A673 (cell line): ENCODE measurements around the gene NANOS1. TPM values are rescaled to one million over a fixed set of nuclear protein-coding genes. Genes with fewer than 3 reads are reported as not detected.

Experiments used
- BruUV-seq: library from RNA; stranded (reverse); fragments of 400-500 nt; replicated peaks from 2 replicates; lab custom pipeline; 2021; lab: Mats Ljungman, UMichigan
- CTCF ChIA-PET: fragments of 300-600 bp; sonication (Branson Sonifier 250); formaldehyde crosslinking; loops from one replicate; lab custom pipeline; 2022; ENCODE audit warnings: antibody characterized with exemption; lab: Charles Lee
- POLR2A ChIA-PET: fragments of 300-600 bp; sonication (Branson Sonifier 250); formaldehyde crosslinking; loops from one replicate; lab custom pipeline; 2022; ENCODE audit warnings: antibody characterized with exemption; ENCODE audit not compliant: low non-redundant PET; lab: Charles Lee
- DNase-seq: peaks from one replicate; pipeline ENCODE4 v3.0.0-alpha.2; 2015; ENCODE audit warnings: low spot score
- H3K27ac ChIP-seq: fragments of 200-600 bp; sonication (generic); 2 replicates; pipeline ENCODE4 v1.5.1; 2016; ENCODE audit warnings: mixed run types, low read depth, mild to moderate bottlenecking, mixed read lengths, antibody characterized with exemption, low read length; ENCODE audit not compliant: poor library complexity, severe bottlenecking
- H3K27me3 ChIP-seq: fragments of 200-600 bp; sonication (generic); replicated peaks from 2 replicates; pipeline ENCODE4 v1.6.1; 2017; ENCODE audit warnings: mixed run types, low read depth, mild to moderate bottlenecking, mixed read lengths, antibody characterized with exemption, low read length; ENCODE audit not compliant: insufficient read depth, poor library complexity
- H3K36me3 ChIP-seq: fragments of 200-600 bp; sonication (generic); 2 replicates; pipeline ENCODE4 v1.6.1; 2016; ENCODE audit warnings: mixed run types, mild to moderate bottlenecking, mixed read lengths, antibody characterized with exemption, low read length; ENCODE audit not compliant: insufficient read depth, poor library complexity, severe bottlenecking
- H3K4me1 ChIP-seq: fragments of 200-600 bp; sonication (generic); 2 replicates; pipeline ENCODE4 v1.6.1; 2017; ENCODE audit warnings: mixed run types, mild to moderate bottlenecking, mixed read lengths, antibody characterized with exemption, low read length; ENCODE audit not compliant: insufficient read depth, poor library complexity, severe bottlenecking
- H3K4me3 ChIP-seq: fragments of 200-600 bp; sonication (generic); 2 replicates; pipeline ENCODE4 v1.5.1; 2016; ENCODE audit warnings: low read depth, mixed run types, mild to moderate bottlenecking, mixed read lengths, low read length; ENCODE audit not compliant: poor library complexity, severe bottlenecking
- H3K9me3 ChIP-seq: fragments of 200-600 bp; sonication (generic); 2 replicates; pipeline ENCODE4 v1.6.1; 2016; ENCODE audit warnings: mixed run types, low read depth, mild to moderate bottlenecking, mixed read lengths, antibody characterized with exemption, low read length; ENCODE audit not compliant: poor library complexity, severe bottlenecking
- CTCF ChIP-seq: fragments of 300-800, 200-600 bp; sonication (generic); conservative IDR thresholded peaks from 2 replicates; pipeline ENCODE4 v1.5.1; 2017; ENCODE audit warnings: low read depth, mild to moderate bottlenecking, antibody characterized with exemption, low read length, moderate library complexity, mixed read lengths
- EZH2 ChIP-seq: fragments of 200-600 bp; sonication (generic); IDR thresholded peaks from 2 replicates; pipeline ENCODE4 v1.6.1; 2017; ENCODE audit warnings: borderline replicate concordance, low read depth, mild to moderate bottlenecking, mixed read lengths, antibody characterized with exemption, low read length; ENCODE audit not compliant: poor library complexity, severe bottlenecking
- intact Hi-C: fragments of 100-400 bp; cut with micrococcal nuclease; formaldehyde crosslinking; loops from one replicate; pipeline ENCODE4 v1.10.0; 2022; ENCODE audit not compliant: unreplicated experiment
- total RNA-seq: library from RNA; stranded (reverse); gene quantifications from 2 replicates; pipeline ENCODE4 v1.2.3, GENCODE V29; 2021

NANOS1 gene
- total RNA-seq, 1 experiment from 2014 or later: 0.67 TPM

GRCh38 chr10:118981946-118982345 is 47.6 kb upstream of the NANOS1 start:
- H3K36me3 ChIP-seq: no peaks in the 10 kb centered on the region
- no peak overlapping the region for H3K4me3 ChIP-seq
- no peak overlapping the region for H3K27ac ChIP-seq
- TF ChIP-seq CTCF (no peak), EZH2 (no peak)
- BruUV-seq: no TSS peak
- CTCF ChIA-PET: no interaction called here
- peaks cover 5% of the 10 kb centered on the region for H3K4me1 ChIP-seq
- H3K9me3 ChIP-seq: no peaks in the 10 kb centered on the region
- intact Hi-C loops: no loop called here
- no peak for DNase-seq
- POLR2A ChIA-PET: no interaction called here
- no peaks in the 10 kb centered on the region for H3K27me3 ChIP-seq

GRCh38 chr10:118982366-118982765 is 47.1 kb upstream of the NANOS1 start:
- Histone ChIP-seq H3K27ac (no peak overlapping the region), H3K27me3 (no peaks in the 10 kb centered on the region), H3K4me1 (peaks cover 5% of the 10 kb centered on the region), H3K9me3 (no peaks in the 10 kb centered on the region), H3K36me3 (no peaks in the 10 kb centered on the region), H3K4me3 (no peak overlapping the region)
- TF ChIP-seq CTCF (no peak), EZH2 (no peak)
- BruUV-seq: no TSS peak
- CTCF ChIA-PET: no interaction called here
- POLR2A ChIA-PET: no interaction called here
- no peak for DNase-seq
- intact Hi-C loops: no loop called here

- Histone ChIP-seq H3K27ac (no peak overlapping the region), H3K9me3 (no peaks in the 10 kb centered on the region), H3K36me3 (no peaks in the 10 kb centered on the region), H3K27me3 (no peaks in the 10 kb centered on the region), H3K4me1 (peaks cover 5% of the 10 kb centered on the region), H3K4me3 (no peak overlapping the region)
- CTCF ChIA-PET: interaction anchor here (0.6 kb wide), 1 partner anchor 419 kb away, joined by 10 read pairs; no protein-coding TSS in a partner anchor
- intact Hi-C loops: no loop called here
- POLR2A ChIA-PET: interaction anchor here (0.6 to 0.7 kb wide), 2 partner anchors 9 to 24 kb away, joined by 3 to 8 read pairs; no protein-coding TSS in a partner anchor
- no TSS peak for BruUV-seq
- TF ChIP-seq CTCF (no peak), EZH2 (no peak)
- DNase-seq: no peak
These were observed 46.3 kb upstream of the NANOS1 start for GRCh38 chr10:118983263-118983662.
